HG03196 (cell line): ENCODE measurements around the gene MPPED1.

Source experiments
- ATAC-seq: cut with Tn5 transposase; IDR thresholded peaks from one replicate; pipeline ENCODE4 v1.9.1; 2021; ENCODE audit not compliant: unreplicated experiment

The MPPED1 gene

DNA sequence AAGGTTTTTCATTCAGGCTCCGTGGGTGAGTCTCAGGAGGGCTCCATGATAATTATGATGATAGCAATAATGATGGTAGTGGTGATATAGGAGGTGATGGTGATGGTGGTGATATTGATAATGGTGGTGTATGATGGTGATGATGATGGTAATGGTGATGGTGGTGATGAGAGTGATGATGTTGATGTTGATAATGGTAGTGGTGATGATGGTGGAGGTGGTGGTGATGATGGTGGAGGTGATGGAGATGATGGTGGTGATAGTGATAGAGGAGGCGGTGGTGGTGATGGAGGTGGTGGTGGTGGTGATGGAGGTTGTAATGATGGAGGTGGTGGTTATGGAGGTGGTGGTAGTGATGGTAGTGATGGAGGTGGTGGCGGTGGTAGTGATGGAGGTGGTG is 79.4 kb downstream of the MPPED1 start:
- ATAC-seq = no peak

DNA sequence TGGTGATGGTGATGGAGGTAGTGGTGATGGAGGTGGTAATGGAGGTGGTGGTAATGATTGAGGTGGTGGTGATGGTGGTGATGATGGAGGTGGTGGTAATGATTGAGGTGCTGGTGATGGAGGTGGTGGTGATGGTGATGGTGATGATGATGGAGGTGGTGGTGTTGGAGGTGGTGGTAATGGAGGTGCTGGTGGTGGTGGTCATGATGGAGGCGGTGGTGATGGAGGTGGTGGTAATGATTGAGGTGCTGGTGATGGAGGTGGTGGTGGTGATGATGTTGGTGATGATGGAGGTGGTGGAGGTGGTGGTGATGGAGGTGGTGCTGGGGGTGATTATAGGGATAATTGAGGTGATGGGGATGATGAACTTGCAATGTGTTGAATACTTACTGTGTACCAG is 79.9 kb downstream of the MPPED1 start:
- no peak for ATAC-seq

DNA sequence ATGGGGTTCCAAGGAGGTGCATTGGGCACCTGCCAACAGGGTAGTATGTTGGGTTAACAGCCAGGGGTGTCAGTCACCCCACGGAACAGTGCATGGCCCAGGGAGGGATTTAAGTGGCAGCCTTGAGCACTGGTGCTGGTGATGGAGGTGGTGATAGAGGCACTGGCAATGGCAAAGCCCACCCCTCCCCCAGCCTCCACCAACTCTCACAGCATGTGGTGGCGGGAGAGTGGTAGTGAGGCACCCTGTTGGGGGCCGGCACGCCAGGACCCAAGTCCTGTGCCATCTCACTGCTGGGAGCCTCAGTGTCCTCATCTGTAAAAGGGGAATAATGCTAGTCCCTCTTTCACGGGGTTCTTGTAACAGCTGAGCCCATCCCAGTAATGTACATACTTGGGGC is 81.5 kb downstream of the MPPED1 start:
- no peak for ATAC-seq

- no peak for ATAC-seq
These were observed 86.4 kb downstream of the MPPED1 start for GRCh38 chr22:43497956-43498855.

GRCh38 chr22:43498856-43499253 is 87.0 kb downstream of the MPPED1 start:
- ATAC-seq = no peak

DNA sequence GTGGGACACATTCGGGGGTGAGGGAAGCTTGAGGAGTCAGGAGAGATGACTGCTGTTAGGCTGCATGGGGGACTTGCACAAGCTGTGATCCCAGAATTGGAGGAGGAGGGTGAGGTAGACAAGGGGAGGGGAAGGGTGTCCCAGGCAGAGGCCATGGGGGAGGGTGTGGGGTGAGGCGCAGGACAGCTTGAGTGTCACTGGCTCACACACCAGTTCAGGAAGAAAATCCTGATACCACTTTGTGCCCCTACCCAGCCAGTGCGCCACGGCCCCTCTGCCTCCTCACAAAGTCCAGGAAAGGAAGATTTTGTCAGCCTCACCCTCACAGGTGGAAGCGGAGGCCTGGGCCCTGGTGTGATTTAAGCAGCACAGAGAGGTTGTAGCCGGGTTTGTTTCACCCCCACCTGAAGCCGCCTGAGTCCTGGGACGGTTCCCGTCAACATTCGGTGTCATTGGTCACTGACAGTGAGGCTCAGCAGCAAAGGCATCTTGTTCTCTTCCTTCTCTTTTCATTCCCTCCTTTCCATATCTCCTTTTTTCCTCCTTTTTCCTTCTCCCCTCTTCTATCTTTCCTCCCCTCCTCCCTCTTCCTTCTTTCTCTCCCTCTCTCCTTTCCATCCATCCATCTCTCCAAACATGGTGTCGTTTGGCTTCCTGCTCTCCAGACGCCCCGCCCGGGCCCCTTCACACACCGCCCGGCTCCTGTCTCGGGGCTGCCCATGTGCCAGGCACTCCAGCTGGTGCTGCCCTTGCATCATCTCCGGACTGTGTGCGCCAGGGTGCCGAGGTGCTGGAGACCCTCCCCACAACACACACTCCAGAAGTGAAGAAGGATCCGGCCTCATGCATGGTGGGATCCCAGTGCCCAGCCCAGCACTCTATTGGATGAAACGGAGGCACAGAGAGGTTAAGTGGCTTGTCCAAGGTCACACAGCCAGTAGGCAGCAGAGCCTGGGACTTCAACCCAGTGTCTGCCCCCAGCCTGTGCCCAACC is 89.3 kb downstream of the MPPED1 start:
- no peak for ATAC-seq

GRCh38 chr22:43501878-43502277 is 90.1 kb downstream of the MPPED1 start:
- ATAC-seq = no peak

DNA sequence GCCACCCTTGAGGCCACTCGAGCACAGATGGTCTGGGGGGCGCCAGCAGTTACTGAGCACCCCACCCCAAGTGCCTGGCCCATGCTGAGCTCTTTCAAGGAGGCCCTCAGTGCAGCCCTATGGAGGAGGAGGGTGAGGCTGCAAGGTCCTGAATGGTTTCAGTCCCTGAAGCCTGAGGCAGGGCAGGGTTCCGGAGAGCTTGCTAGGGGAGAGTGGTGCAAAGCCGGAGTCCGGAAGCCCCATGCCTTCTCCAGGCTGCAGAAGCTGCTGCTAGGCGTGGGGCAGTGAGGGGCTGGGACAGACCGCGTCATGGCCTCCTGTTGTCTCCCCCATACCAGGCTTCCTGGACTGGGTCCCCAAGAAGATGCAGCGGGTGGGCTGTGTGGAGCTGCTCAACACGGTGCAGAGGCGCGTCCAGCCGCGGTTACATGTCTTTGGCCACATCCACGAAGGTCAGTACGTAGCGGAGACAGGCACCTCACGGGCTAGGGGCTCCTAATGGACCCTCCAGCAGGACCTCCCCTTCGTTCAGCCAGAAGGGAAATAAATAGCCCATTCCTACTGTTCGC is 90.6 kb downstream of the MPPED1 start:
- ATAC-seq = no peak

DNA sequence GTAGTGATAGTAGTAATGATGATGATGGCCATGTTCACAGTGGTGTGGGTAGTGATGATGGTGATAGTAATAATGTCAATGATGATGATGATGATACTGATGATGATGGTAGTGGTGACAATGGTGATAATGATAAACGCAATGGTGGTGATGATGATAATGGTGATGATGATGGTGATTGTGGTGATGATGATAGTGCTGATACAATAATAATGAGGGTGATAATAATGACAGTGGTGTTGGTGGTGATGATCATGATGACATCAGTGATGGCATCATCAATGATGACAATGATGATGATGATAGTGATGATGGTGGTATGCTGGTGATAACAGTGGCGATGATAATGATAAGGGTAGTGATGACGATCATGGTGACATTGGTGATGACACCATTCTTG is 92.3 kb downstream of the MPPED1 start:
- no peak for ATAC-seq

DNA sequence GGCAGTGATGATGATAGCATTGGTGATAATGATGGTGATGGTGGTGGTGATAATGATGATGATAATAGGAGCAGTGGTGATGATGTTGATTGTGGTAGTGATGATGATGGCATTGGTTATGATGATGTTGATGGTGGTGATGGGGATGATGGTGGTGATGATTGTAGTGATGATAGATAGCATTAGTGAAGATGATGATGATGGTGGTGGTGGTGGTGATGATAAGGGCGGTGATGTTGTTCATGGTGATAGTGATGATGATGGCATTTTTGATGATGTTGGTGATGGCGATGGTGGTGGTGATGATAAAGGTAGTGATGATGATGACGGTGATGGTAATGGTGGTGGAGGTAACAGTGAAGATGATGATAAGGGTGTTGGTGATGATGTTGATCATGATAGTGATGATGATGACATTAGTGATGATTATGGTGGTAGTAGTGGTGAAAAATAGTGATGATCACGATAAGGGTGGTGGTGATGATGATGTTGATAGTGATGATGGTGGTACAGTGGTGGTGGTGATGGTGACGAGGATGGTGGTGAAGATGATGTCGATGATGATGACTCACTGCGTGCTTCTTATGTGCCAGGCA is 93.0 kb downstream of the MPPED1 start:
- ATAC-seq = no peak

DNA sequence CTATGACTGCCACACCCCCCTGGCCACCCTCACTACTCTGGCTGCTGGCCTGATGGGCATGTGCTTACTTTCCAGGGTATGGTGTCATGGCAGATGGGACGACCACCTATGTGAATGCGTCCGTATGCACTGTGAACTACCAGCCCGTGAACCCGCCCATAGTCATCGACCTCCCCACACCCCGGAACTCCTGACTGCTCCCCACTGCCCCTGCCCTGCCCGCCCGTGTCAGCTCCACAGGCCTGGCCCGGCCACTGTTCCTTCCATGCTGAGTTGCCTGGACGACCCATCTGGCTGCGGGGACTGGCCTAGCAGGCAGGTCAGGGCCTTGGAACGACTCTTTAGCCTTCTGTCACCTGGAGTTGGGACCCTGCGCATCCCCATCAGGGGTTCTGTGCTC is 93.6 kb downstream of the MPPED1 start:
- ATAC-seq = no peak

DNA sequence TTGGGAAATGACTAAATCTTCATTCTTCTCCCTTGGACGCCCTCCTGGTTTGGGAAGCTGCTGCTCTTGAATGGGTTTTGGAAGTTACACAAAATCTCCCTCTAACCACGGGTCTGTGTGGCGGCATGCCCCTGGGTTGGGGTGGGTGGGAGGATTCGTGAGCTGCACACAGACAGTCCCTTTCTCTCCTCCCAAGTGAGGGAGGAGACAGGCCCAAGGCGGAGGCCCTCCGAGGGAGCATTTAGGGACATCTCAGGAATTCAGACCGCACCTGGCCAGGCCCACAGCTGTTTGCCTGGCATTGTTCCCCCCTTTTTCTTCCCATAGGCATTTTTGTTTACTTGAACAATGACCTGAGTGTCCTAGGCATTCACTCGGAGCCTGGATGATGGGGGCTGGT is 94.1 kb downstream of the MPPED1 start:
- no peak for ATAC-seq

DNA sequence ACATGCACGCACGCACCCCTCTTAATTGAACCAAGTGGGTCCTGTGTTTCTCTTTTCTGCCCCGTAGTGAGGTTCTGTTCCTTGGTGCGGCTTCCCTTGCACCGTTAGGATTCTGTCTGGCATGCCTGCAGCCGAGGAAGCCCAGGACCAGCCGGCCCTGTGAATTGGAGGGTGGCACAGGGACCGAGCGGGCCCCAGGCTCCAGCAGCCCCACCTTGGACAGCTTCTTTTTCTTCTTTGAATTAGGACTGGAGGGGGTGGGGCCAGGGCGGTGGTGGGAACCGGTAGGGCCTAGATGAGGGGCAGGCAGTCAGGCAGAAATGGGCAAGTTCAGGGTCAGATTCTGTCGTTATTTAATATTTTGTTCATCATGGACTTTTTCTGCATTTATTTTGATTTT is 94.7 kb downstream of the MPPED1 start:
- ATAC-seq = no peak

GRCh38 chr22:43507235-43507634 is 95.4 kb downstream of the MPPED1 start:
- no peak for ATAC-seq

GRCh38 chr22:43508489-43508888 is 96.7 kb downstream of the MPPED1 start:
- no peak for ATAC-seq

- no peak for ATAC-seq
These were observed 97.5 kb downstream of the MPPED1 start for GRCh38 chr22:43509337-43509736.

- no peak for ATAC-seq
These were observed 98.7 kb downstream of the MPPED1 start for GRCh38 chr22:43510281-43511070.

- ATAC-seq = no peak
These were observed 99.6 kb downstream of the MPPED1 start for GRCh38 chr22:43511276-43511910.

- ATAC-seq = no peak
These were observed 100.5 kb downstream of the MPPED1 start for GRCh38 chr22:43512279-43512678.
